Astrocyte of the cerebellum (primary cell): ENCODE data around the gene PEX5L.

Experiments used
- DNase-seq: peaks from one replicate; pipeline ENCODE4 v3.0.0-alpha.2; 2011; ENCODE audit warnings: low read depth
- H3K4me3 ChIP-seq: 2 replicates; pipeline ENCODE4 v1.5.1; 2011; ENCODE audit warnings: mild to moderate bottlenecking, low read depth, low read length, moderate library complexity
- in situ Hi-C: cut with HindIII; loops from 2 replicates; pipeline ENCODE4 v1.10.0; 2017; ENCODE audit warnings: low sequenced_read_pairs
- TF ChIP-seq, protein P1 (sequence below): IDR thresholded peaks from 2 replicates; pipeline ENCODE4 v1.5.1; 2012; ENCODE audit warnings: low read length, low read depth, moderate library complexity, mild to moderate bottlenecking; ENCODE audit errors: missing control alignments

PEX5L gene

DNA sequence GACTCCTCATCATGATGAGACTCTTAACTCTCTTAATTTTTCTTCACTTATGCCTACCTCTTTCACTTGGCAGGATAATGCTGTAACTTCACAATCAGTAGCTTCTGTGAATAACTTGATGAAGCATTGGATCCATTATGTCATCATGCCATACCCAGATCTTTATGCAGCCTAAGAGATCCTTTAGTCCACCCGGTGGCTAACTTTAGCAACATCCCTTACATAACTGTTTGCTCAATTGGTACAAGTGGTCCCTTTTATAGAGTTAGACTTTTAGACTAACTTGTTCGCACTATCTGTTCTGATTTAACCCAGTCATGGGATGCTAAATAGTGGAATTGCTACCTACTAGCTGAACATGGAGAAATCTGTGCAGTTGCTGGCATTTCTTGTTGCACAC, 199.4 kb downstream of the PEX5L start:
- in situ Hi-C loops, result no loop called here
- DNase-seq, result no peak
- TF ChIP-seq, protein P1, sequence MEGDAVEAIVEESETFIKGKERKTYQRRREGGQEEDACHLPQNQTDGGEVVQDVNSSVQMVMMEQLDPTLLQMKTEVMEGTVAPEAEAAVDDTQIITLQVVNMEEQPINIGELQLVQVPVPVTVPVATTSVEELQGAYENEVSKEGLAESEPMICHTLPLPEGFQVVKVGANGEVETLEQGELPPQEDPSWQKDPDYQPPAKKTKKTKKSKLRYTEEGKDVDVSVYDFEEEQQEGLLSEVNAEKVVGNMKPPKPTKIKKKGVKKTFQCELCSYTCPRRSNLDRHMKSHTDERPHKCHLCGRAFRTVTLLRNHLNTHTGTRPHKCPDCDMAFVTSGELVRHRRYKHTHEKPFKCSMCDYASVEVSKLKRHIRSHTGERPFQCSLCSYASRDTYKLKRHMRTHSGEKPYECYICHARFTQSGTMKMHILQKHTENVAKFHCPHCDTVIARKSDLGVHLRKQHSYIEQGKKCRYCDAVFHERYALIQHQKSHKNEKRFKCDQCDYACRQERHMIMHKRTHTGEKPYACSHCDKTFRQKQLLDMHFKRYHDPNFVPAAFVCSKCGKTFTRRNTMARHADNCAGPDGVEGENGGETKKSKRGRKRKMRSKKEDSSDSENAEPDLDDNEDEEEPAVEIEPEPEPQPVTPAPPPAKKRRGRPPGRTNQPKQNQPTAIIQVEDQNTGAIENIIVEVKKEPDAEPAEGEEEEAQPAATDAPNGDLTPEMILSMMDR, result peak; percentile 14
- H3K4me3 ChIP-seq, result no peak overlapping the region

DNA sequence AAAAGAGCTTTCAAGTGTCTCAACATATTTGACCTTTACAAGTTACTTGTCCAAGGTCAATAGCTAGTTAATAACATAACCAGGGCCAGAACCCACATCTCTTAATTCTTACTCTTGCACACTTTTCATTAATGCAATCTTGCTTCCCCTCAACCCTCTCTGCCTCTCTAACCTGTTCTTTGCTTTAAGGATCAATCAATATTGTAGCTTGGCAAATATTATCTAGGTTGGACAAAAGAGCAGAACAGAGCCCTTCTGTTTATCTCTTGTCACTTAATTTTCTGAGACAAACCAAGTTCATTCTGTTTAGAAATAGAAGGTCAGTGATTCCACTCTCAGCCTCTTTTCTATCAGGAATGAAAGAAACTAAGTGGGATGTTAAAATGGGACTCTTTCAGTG, 203.4 kb downstream of the PEX5L start:
- in situ Hi-C loops, result no loop called here
- TF ChIP-seq, protein P1, result no peak
- DNase-seq, result no peak

DNA sequence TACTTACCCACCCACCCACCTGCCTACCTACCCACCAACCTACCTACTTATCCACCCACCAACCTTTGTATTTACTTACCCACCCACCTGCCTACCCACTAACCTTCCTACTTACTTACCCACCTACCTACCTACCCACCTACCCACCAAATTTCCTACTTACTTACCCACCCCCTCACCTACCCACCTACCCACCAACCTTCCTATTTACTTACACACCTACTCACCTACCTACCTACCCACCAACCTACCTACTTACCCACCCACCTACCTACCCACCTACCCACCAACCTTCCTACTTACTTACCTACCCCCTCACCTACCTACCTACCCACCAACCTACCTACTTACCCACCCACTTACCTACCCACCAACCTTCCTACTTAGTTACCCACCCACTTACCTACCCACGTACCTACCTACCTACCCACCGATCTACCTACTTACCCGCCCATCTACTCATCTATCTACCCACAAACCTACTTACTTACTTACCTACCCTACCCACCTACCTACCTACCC, 204.3 kb downstream of the PEX5L start:
- in situ Hi-C loops, result no loop called here
- TF ChIP-seq, protein P1, result no peak
- no peak overlapping the region for H3K4me3 ChIP-seq
- no peak for DNase-seq

More for the DNA sequence above, 203.4 kb downstream of the PEX5L start:
- H3K4me3 ChIP-seq, result no peak overlapping the region

DNA sequence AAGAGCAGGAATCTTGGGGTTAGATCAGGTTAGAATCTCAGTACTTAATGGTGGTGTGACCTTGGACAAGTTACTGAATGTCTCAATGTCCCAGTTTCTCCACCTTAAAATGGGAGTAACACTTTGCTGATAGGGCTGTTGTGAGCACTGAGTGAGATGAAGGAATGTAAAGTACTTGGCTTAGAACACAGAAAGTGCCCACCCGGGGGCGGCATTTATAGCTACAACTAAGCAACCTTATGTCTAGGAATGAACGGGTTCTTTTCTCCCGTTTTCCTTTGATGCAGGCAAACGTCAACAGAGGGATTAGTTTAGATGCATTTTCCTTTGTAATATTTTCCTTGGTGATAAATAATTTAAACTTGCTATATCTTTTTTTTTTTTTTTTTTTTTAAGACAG, 207.3 kb downstream of the PEX5L start:
- in situ Hi-C loops, result no loop called here
- no peak for DNase-seq
- TF ChIP-seq, protein P1, result no peak
- no peak overlapping the region for H3K4me3 ChIP-seq

DNA sequence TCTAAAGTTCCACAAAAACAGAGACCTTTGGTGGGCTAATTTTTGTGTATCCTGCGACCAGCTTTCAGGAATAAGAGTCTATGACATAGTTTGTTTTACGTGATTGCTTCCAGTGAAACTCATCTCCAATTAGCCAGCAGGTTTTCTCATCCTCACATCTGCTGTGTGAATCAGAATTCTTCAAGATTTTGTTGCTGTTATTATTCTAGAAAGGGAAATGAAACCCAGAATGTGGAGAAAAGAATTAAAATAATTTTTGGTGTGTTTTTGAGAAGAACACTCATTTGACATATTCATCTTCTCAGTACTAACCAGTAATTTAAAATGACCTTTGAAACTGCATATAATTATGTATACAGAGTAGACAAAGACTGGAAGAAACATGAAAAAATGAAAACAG, 208.0 kb downstream of the PEX5L start:
- TF ChIP-seq, protein P1, result no peak
- in situ Hi-C loops, result no loop called here
- DNase-seq, result no peak
- H3K4me3 ChIP-seq, result no peak overlapping the region

DNA sequence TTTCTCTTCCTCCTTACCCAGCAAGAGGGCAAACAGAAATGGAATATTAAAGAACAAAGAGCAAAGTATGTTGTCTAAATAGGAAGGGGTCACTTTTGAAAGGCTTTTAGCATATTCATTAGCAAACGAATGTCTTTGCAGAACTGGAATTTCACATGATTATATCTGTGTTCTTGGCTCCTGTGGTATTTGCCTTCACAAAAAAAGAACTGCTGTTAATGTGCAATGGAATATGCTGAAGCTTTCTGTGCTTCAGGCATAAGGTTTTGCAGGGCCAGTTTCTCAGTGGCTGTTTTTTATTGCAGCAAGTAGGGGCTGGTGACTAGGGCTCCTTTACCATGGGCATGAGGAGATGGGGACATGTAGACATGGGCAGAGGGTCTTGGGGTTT, 210.5 kb downstream of the PEX5L start:
- H3K4me3 ChIP-seq, result no peak overlapping the region
- TF ChIP-seq, protein P1, result no peak
- in situ Hi-C loops, result no loop called here
- no peak for DNase-seq
